OCI-LY3 (cell line): ENCODE data around the gene SIGLEC12.

Experiments used
- EZH2phosphoT487 ChIP-seq: fragments of 200-600 bp; shearing (Covaris generic); IDR thresholded peaks from 2 replicates; pipeline ENCODE4 v1.6.1; 2018; ENCODE audit warnings: antibody characterized with exemption, mixed run types, low read depth
- TF ChIP-seq, protein P1 (sequence below): fragments of 200-600, 300-600 bp; sonication (generic); IDR thresholded peaks from 2 replicates; pipeline ENCODE4 v1.5.1; 2014; ENCODE audit warnings: antibody characterized with exemption, low read length, low read depth

GRCh38 chr19:51525651-51526050 lies 24.1 kb upstream of the SIGLEC12 start:
- TF ChIP-seq, protein P1, sequence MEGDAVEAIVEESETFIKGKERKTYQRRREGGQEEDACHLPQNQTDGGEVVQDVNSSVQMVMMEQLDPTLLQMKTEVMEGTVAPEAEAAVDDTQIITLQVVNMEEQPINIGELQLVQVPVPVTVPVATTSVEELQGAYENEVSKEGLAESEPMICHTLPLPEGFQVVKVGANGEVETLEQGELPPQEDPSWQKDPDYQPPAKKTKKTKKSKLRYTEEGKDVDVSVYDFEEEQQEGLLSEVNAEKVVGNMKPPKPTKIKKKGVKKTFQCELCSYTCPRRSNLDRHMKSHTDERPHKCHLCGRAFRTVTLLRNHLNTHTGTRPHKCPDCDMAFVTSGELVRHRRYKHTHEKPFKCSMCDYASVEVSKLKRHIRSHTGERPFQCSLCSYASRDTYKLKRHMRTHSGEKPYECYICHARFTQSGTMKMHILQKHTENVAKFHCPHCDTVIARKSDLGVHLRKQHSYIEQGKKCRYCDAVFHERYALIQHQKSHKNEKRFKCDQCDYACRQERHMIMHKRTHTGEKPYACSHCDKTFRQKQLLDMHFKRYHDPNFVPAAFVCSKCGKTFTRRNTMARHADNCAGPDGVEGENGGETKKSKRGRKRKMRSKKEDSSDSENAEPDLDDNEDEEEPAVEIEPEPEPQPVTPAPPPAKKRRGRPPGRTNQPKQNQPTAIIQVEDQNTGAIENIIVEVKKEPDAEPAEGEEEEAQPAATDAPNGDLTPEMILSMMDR = no peak
- no peak for TF ChIP-seq EZH2phosphoT487
